ENCODE measurements around the gene WSCD2.

DNA sequence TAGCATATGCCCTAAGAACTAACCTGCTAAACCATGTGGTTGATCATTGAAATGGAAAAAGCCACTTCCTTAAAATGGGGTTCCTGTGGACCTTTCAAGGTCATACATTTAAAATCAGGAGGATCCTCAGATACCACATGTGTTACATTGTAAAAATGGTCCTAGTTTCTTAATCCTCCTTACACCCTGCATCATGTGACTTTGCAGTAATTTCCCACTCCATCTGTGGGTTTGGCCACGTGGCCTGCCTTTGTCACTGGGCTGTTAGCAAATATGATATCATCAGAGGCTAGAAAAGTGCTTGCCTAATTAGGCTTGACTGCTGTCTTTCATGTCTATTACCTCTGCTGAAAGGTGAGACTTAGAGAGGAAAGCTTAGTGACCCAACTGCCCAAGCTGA lies 139.3 kb downstream of the WSCD2 start:
- TF ChIP-seq, protein P1, sequence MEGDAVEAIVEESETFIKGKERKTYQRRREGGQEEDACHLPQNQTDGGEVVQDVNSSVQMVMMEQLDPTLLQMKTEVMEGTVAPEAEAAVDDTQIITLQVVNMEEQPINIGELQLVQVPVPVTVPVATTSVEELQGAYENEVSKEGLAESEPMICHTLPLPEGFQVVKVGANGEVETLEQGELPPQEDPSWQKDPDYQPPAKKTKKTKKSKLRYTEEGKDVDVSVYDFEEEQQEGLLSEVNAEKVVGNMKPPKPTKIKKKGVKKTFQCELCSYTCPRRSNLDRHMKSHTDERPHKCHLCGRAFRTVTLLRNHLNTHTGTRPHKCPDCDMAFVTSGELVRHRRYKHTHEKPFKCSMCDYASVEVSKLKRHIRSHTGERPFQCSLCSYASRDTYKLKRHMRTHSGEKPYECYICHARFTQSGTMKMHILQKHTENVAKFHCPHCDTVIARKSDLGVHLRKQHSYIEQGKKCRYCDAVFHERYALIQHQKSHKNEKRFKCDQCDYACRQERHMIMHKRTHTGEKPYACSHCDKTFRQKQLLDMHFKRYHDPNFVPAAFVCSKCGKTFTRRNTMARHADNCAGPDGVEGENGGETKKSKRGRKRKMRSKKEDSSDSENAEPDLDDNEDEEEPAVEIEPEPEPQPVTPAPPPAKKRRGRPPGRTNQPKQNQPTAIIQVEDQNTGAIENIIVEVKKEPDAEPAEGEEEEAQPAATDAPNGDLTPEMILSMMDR (conservative IDR thresholded peaks at IDR 0.05; ENCODE audit: low read length): no peak
- no peak for TF ChIP-seq EZH2phosphoT487 (IDR thresholded peaks at IDR 0.05; ENCODE audit: borderline replicate concordance, low read depth, low read length)
